Stimulated activated CD8-positive, alpha-beta memory T cell treated with anti-CD3 and anti-CD28 coated beads, Interleukin-2, amount 100 ng/mL, for 1 hour (primary cell): ENCODE data around the gene UBE2L6.
A peak's percentile ranks its signal among the peaks of the same experiment; 100 is the strongest.

Experiments used
- DNase-seq, 2 donors: peaks; one replicate each; pipeline ENCODE4 v3.0.0-alpha.2; 2020; ENCODE audit warnings: low read depth in 2 of 2

The UBE2L6 gene

DNA sequence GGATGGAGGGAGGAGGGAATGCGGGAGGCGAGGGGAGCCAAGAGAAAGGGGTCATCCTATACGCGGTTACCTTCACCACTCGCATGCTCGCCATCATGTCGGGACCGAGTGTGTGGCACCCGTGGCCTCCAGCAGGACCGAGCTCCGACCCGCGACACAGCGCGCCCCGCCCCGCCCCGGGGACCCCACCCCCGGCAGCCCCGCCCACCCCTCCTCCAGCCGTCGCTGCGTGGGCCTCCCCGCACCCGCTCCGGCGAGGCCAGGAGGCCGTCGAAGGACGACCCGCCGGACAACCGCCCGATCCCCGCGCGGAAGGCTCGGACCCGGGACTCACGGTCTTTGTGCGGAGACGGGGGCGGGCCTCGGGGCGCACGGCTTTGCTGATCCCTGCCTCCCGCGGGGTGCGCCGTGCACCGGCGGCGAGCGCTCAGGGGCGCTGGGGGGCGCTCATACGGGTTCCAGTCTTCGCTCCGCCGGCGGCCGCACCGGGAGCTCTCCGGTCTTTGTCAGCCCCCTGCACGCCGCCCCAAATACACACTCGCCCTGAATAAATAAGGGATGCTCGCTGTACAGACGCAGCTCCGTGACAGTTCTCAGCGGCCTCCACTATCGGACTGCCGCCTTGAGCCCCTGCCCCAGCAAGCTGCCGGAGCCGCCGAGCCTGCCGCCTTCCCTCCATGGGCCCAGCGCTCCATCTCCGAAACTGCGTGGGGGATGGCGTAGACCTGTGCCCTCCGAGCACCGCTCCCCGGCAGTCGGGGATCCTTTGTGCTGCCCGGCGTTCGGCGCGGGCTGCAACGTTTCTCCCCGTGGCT is at the start of gene UBE2L6:
Gene UBE2L6 (minus strand): TSS at position 158 of the 815 bp plus-strand sequence. CDS start 61 bp downstream, at position 97.
- peak; percentile 77 to 82 for DNase-seq

DNA sequence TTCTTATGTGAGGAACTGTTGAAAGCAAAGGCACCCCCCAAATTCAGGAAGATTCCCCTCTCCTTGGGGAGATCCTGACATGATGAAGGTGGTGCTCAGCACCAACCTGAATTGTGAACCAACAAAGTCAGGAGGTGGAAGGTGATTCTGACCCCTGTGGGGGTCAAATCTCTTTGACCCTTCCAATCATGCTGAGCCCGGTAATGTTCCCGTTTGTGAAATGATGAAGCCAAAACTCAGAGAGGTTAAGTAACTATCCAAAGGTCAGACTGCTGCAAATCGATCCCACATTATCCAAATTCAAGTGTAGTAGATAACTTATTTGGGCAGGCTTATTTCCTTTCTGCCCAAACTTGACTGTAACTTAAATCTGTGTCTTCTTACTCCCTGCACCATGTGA is 49.1 kb upstream of the UBE2L6 start:
- no peak for DNase-seq

DNA sequence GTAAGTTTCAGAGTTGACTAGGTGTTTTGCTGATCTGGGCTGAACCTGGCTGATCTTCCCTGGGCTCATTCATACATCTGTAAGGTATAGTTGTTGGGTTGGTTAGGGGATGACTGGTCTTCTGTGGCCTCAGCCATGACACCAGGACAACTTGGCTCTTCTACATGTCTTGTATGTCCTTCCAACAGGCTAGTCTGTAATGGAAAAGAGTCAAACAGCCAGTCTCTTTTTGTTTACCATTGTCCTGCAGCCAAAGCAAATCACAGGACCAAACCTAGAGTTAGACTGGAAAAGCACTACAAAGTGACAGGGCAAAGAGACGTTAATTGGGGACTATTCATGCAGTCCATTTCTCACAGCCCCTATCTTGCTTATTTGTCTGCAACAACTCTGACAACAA is 47.8 kb upstream of the UBE2L6 start:
- DNase-seq = no peak

DNA sequence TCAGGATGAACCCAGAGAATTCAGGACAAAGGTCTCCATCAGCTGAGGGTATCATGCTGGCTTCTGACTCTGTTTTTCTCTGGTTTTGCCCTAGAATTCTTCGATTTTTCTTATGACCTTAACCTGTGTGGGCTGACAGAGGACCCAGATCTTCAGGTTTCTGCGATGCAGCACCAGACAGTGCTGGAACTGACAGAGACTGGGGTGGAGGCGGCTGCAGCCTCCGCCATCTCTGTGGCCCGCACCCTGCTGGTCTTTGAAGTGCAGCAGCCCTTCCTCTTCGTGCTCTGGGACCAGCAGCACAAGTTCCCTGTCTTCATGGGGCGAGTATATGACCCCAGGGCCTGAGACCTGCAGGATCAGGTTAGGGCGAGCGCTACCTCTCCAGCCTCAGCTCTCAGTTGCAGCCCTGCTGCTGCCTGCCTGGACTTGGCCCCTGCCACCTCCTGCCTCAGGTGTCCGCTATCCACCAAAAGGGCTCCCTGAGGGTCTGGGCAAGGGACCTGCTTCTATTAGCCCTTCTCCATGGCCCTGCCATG is 46.8 kb upstream of the UBE2L6 start:
- no peak for DNase-seq

DNA sequence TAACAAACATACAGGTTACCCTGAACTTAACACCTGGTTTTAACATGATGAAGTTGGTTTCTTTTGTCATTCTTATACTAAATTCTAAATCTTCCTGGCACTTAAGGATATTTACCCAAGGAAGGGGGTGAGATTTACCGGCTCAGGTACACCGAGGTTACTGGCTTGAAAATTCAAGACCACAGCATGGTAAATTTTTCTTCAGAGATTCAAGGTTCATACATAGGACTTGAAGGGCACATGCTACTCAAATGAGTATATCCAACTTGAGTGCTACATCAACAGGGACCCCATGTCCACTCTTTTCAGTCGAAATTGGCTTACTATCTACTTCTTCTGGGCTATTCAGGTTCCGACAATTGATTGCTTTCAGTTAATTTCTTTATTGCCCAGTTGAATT is 42.7 kb upstream of the UBE2L6 start:
- DNase-seq = no peak

DNA sequence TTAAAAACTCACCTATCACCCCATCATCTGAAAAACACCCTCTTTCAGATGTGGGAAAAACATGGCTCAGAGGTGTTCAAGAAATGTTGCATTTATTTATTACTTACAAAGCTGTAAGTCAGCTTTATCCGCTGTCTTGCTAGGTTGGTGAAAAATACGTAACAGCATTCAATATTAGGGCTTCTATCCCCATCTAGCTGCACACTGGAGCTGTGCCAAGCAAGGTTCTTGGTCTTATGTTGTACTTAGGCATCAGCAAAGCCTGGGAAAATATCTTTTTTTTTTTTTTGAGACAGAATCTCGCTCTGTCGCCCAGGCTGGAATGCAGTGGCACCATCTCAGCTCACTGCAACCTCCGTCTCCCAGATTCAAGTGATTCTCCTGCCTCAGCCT is 37.6 kb upstream of the UBE2L6 start:
- no peak for DNase-seq

DNA sequence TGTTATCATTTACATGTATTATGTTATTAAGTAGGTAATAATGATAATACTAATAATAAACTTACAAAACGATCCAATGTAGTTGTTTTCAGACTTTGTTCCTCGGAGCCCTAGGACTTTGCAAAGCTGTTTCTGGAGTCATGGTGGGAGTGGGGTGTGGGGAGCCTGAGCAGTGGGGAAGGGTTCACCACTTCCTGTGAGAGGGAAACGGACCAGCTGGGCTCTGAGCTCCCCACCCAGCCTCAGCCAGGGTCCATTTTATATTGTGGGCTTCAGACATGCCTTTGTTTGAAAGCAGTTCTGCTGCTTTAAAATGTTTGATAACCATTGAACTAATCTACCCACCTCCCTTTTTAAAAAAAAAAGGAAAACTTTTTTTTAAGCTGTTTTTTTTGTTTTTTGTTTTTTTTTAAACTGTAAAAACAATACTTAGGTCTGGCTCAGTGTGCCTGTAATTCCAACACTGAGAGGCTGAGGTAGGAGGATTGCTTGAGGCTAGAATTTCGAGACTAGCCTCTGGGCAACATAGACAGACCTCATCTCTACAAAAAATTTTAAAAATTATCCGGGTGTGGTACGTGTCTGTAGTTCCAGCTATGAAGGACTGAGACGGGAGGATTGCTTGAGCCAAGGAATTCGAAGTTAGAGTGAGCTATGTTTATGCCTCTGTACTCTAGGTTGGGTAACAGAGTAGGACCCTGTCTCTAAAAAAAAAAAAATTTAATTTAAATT is 37.0 kb upstream of the UBE2L6 start:
- no peak for DNase-seq

DNA sequence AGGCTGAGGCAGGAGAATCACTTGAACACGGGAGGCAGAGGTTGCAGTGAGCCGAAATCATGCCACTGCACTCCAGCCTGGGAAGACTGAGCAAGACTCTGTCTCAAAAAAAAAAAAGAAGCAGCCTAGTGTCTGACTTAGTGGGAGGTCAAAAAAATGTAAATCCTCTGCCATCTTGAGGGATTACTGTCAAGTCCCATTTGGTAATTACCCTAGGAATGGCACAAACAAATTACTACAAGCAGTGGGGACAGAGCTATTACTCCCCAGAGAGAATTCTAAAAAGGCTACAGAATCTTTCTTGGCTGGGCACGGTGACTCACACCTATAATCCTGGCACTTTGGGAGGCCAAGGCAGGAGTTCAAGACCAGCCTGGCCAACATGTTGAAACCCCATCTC is 33.8 kb upstream of the UBE2L6 start:
- DNase-seq = no peak

DNA sequence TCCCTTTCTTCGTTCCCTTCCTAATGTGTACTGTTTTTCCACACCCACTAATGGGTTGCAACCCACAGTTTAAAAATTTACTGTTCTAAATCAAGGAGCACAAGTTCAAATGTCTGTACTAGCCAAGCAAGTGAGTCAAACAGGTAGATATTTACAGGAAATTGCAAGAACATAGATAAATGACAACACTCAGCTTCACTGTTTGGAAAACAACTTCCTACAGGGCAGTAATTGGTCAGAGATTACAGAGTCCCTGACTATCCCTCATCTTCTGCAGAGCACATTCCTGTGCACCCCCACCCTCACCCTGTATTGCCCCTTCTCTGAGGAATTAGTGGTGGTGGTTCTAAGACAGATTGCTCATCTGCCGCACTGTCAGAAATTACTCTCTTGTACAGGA is 31.9 kb upstream of the UBE2L6 start:
- DNase-seq = no peak

DNA sequence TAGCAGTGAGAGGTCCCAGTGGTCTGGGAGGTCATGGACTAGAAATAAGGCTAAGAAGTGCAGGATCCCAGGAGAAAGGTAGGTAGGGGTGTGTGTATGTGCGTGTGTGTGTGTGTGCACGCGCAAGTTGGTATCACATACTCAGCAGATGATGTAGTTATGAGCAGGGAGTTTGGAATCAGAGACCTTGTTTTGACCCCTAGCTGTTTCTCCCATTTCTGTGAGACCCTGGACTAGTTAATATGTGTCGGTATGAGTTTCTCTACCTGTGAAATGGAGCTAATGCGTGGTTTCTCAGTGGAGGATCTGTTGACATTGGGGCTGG is 31.3 kb upstream of the UBE2L6 start:
- DNase-seq = no peak

DNA sequence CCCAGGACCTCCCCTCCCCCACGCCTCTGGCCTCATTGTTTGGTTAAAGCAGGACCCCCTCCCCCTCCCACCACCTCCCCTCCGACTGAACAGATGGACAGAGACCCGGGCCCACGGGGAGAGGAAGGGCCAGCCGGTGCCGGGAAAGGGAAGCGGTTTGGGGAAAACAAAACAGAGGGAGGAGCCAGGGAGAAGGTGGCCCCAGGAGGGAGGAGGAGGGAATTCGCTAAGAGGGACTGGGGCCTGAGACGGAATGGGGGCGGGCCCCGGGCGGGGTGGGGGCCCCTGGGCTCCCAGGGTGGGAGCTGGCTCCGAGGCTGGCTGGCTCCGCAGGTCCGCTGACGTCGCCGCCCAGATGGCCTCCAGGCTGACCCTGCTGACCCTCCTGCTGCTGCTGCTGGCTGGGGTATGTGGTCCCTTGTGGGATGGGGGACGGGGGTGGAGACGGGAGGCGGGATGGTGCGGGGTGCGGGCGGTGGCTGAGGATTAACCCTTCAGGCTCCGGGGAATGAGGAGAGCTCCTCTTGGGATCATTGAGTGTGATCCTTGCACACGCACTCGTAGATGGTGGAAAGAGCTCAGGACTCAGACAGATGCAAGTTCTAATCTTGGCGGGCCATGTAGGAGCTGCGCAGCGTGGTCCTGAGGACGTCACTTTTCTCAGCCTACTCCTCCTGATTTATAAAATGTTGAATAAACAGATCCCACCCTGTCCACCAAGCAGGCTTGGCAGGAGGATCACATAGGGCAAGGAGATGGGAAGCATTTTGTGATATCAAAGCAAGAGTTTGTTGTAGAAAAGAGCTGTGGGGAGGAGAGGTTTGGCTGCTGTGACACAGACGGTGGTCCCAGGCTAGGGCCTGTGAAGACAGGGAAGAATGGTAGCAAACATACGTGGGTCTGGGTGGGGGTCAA is 30.7 kb upstream of the UBE2L6 start:
- no peak for DNase-seq

DNA sequence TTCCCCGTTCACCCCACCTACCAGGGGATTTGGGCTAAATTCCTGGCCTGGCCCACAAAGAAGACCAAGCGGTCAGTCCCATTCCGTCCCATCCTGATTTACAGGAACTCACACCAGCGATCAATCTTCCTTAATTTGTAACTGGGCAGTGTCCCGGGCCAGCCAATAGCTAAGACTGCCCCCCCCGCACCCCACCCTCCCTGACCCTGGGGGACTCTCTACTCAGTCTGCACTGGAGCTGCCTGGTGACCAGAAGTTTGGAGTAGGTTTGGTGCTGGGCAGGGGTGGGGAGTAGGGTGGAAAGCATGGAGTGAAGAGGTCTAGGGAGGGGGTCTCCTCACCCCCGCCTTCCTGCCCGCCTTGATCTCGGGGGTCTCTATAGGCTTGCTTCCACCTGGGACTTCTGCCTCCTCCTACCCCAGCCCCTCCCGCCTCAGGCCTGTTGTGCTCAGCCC is 30.0 kb upstream of the UBE2L6 start, which contains the start of gene SERPING1:
Gene SERPING1 (plus strand): TSS at position 225 of the 455 bp plus-strand sequence. CDS start 586 bp downstream, outside the sequence.
- DNase-seq = no peak

DNA sequence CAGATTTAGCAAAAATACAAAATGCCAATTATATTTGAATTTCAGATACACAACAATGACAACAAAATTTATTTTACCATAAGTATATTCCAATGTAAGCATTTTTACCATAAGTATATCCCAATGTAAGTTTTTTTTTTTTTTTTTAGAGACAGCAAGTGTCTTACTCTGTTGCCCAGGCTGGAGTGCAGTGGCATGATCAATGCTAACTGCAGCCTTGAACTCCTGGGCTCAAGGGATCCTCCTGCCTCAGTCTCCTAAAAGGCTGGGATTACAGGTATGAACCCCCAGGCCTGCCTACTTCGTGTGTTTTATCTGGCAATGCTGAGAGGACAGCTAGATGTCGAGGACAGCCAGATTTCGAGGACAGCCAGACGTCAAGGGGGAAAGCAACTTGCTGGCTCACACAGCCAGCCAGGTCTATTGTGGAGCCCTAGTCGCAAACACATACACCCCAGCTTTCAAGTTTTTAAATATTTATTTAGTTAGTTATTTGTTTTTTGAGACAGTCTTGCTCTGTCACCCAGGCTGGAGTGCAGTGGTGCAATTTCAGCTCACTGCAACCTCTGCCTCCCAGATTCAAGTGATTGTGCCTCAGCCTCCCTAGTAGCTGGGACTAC is 28.9 kb upstream of the UBE2L6 start:
- no peak for DNase-seq

DNA sequence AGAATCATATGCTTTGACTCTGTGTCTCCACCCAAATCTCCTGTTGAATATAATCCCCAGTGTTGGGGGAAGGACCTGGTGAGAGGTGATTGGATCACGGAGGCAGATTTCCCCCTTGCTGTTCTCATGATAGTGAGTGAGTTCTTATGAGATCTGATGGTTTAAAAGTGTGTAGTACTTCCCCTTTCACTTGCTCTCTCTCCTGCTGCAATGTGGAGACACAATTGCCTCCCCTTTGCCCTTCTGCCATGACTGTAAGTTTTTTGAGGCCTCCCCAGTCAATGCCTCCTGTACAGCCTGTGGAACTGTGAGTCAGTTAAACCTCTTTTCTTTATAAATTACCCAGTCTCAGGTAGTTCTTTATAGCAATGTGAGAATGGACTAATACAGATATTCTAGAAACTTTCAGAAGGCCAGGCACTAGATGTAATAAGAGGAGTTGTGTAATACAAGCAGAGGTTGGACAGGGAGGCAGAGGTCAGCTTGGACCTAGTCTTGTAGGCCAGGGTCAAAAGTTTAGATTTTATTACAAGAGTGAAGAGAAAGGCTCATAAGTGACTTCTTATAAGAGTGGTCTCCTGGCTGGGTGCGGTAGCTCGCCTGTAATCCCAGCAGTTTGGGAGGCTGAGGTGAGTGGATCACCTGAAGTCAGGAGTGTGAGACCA is 20.7 kb upstream of the UBE2L6 start:
- no peak for DNase-seq

DNA sequence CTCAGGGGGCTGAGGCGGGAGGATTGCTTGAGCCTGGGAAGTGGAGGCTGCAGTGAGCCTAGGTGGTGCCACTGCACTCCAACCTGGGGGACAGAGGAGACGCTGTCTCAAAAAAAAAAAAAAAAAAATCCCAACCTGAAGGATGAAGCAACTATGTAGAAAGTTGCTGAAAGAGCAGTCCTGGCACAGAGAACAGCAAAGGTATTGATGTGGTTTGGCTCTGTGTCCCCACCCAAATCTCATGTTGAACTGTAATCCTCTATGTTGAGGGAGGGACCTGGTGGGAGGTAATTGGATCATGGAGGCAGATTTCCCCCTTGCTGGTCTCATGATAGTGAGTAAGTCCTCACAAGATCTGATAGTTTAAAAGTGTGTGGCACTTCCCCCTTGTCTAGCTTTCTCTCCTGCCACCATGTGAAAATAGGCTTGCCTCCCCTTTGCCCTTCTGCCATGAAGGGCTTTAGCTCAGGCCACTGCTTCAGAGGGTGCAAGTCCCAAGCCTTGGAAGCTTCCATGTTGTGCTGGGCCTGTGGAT is 19.3 kb upstream of the UBE2L6 start:
- no peak for DNase-seq

DNA sequence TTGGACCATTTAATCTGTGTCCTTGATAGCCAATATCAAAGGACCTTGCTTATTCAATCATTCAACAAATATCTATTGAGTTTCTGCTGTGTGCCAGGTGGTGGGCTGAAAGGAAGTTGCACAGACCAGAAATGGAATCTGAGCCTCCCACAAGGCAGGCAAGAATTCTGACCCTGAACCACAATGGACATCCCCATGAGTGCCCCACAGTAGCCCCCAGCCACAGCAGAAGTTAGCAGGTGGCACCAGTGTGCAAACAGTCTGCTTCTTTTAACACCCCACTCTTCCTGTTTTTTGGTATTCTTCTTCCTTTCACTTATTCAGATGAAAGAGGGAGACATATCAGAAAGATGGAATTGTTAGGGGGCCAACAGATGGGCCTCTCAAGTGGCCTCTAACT is 17.8 kb upstream of the UBE2L6 start:
- no peak for DNase-seq

DNA sequence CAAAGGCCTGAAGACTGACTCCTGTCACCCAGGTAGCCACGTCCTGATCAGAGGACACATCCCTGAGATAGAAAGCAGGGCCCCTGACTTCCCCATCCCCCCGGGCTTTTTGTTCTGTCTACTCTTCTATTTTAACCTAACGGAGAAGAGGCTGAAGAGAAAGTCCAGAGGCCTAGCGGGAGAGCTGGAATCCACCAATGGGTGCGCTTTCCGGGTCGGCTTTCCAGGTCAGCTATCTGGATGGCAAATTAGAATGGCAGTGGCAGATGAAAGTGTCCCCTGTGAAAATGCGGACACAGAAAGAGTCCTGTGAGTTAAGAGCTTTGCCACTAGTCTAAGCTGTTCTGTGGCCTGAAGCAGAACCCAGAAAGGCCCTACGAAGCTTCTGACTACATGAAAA is 16.9 kb upstream of the UBE2L6 start:
- no peak for DNase-seq

DNA sequence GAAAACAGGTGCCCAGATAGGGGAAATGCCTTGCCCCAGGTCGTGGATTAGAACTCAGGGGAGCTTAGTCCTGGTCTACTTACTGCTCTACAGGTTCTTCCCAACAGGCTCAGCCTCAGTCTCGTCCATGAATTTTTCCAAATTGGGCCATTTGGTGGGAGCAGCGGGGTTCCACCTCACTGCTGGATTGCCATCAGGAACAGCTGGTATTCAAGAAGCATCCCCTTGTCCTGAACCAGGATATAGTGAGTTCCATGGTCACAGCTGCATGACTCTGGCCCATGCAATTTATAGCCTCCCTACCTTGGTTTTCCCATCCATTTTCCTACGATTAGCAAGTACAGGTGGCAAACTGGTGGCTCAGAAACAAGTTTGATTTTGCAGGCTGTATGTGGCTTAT is 6.6 kb upstream of the UBE2L6 start:
- no peak for DNase-seq

DNA sequence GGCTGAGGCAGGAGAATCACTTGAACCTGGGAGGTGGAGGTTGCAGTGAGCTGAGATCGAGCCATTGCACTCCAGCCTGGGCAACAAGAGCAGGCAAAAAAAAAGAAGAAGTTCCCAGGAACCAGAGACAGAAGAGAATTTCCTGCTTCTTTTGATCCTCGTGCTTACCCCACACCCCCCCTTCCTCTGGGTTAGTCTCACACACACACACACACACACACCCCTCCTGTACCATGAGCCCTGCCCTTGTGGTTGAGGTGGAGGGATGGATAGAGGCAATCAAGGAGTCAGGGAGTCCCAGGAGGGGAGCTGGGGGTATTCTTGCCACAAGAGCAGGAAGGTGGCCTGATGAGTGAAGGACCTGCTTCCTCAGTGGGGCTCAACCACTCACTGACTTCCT is 4.1 kb upstream of the UBE2L6 start:
- no peak for DNase-seq

DNA sequence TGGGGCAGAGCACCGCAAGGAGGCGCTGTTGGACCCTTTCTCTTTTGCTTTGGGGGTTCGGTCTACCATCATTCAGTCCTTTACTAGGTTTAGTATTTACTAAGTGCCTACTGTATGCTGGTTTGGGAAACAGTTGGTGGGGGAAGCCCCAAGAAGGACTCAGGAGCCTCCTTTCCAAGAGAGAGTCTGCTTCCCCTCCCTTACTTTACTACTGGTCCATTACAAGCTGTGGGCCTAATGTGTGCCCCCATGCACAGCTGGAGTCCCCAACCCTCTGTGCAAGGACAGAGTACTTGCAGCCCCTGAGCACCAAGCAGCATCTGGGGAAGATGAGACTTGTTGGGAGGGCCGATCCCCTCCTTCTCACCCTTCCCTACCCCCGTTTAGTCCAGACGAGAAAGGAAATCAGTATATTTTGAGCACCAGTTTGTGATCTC is 876 bp upstream of the UBE2L6 start:
- no peak for DNase-seq
